BJ (cell line): ENCODE results near the gene GCK. TPM values are rescaled to one million over a fixed set of nuclear protein-coding genes. Genes with fewer than 3 reads are reported as not detected.

ENCODE experiments used
- CTCF ChIA-PET: fragments of 350-600 bp; formaldehyde crosslinking; extraction: SDS; loops from one replicate; lab custom pipeline; 2021; ENCODE audit warnings: antibody characterized with exemption, inconsistent platforms; lab: Yijun Ruan, JAX
- POLR2A ChIA-PET: fragments of 300-600 bp; sonication (Branson Sonifier 250); formaldehyde crosslinking; extraction: SDS; loops from one replicate; lab custom pipeline; 2021; ENCODE audit warnings: antibody characterized with exemption; lab: Charles Lee
- DNase-seq: peaks from one replicate; pipeline ENCODE4 v3.0.0-alpha.2; 2011; ENCODE audit warnings: low read depth
- H3K27me3 ChIP-seq: 2 replicates; pipeline ENCODE4 v1.6.0; 2011; ENCODE audit warnings: low read length; ENCODE audit not compliant: control insufficient read depth, insufficient read depth
- H3K36me3 ChIP-seq: 2 replicates; pipeline ENCODE4 v1.5.1; 2011; ENCODE audit warnings: low read length; ENCODE audit not compliant: control insufficient read depth, insufficient read depth
- H3K4me3 ChIP-seq: 2 replicates; pipeline ENCODE4 v1.5.1; 2011; ENCODE audit warnings: low read depth, mild to moderate bottlenecking, control low read depth, low read length
- polyA plus RNA-seq: library from polyadenylated mRNA; depleted of rRNA; stranded (reverse); fragments of >200 nt; gene quantifications from 2 replicates; pipeline ENCODE4 v1.2.3, GENCODE V29; 2011
- TF ChIP-seq, protein P1 (sequence below): IDR thresholded peaks from 2 replicates; pipeline ENCODE4 v1.5.1; 2011; ENCODE audit warnings: low read depth, mild to moderate bottlenecking, control low read depth, inconsistent platforms, low read length, moderate library complexity; ENCODE audit not compliant: insufficient read depth

GCK gene
- polyA plus RNA-seq, 1 experiment, result 0.40 TPM

DNA sequence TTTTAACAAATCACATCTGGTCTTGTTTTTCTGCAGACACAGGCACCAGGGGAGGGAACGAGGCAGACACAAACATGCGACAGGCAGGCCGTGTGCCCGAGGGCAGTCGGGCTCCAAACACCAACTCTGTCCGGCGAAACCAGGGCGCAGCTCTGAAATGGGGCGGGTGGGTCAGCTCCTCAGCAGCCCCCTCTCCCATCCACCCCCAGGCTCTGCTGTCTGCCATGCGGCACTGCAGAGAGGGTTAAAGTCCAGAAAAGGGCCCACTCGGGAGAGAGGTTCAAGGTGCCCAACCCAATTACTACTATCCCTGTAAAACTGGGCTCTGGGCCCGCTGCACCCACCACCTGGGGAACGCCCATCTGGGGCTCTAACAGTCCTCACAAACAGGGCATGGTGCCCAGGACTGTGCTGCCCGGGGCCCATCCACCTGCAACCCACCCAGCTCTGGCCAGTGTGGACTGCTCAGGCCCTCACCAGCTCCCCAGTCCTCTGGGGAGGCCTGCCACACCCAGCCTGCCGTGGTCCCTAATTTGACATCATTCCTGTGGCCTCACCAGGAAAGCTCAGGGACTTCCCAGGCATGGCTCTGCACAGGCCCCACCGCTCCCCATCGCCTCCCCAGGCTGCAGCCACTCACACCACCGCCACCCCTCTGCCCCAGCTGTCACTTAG lies 30.3 kb upstream of the GCK start:
- CTCF ChIA-PET, result interaction anchor here (0.7 kb wide), 1 partner anchor 258 kb away, joined by 3 read pairs; no protein-coding TSS in a partner anchor
- POLR2A ChIA-PET, result no interaction called here
- Histone ChIP-seq H3K36me3 (peaks cover 3% of the 10 kb centered on the region; the same call in 1 of the 2 replicates), H3K4me3 (no peak overlapping the region), H3K27me3 (peaks cover 4% of the 10 kb centered on the region; the same call in 1 of the 2 replicates)
- DNase-seq, result no peak
- TF ChIP-seq, protein P1, sequence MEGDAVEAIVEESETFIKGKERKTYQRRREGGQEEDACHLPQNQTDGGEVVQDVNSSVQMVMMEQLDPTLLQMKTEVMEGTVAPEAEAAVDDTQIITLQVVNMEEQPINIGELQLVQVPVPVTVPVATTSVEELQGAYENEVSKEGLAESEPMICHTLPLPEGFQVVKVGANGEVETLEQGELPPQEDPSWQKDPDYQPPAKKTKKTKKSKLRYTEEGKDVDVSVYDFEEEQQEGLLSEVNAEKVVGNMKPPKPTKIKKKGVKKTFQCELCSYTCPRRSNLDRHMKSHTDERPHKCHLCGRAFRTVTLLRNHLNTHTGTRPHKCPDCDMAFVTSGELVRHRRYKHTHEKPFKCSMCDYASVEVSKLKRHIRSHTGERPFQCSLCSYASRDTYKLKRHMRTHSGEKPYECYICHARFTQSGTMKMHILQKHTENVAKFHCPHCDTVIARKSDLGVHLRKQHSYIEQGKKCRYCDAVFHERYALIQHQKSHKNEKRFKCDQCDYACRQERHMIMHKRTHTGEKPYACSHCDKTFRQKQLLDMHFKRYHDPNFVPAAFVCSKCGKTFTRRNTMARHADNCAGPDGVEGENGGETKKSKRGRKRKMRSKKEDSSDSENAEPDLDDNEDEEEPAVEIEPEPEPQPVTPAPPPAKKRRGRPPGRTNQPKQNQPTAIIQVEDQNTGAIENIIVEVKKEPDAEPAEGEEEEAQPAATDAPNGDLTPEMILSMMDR, result no peak

DNA sequence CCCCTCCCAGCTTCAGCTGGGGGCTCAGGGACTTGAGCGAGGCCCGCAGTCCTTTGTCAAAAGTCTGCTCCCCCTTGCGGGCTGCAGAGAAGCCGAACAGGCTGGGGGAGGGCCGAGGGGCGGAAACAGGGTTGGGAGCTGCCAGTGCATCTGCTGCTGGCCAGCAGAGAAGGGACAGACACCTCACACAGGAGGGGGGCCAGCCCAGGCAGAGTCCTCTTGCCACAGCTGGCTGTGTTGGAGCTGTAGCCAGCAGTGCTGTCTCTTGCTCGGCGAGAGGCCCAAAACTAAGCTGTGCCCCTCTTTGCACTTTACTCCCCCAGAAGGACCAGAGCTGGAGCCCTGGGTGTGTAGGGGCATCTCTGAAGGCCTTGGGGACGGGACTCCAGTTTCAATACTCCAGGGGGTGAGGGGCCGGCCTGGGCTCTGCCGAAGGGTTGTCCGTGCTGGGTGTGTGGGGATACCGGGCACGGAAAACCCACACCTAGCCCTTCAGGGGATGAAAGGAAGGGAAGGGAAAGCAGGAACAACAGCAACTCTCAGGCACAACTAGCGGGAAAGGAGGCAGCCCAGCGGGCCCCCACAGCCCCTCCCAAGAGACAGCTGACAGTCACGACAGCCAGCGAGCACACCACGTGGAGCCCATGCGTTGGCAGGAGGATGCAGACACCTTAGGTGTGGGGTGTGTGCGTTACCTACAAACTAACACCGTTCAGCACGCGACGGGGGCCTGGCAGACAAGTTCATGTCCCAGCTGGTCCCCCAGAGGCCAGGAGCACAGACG lies 29.4 kb upstream of the GCK start:
- peaks cover 5% of the 10 kb centered on the region for H3K36me3 ChIP-seq
- ChIA-PET CTCF (interaction anchor here (0.7 to 1.2 kb wide), 4 partner anchors 9 to 259 kb away, joined by 3 to 4 read pairs (median 4); partner anchors contain the start of gene YKT6), POLR2A (no interaction called here)
- H3K27me3 ChIP-seq, result no peaks in the 10 kb centered on the region; the same call in 1 of the 2 replicates
- TF ChIP-seq, protein P1, result peak; percentile 19; the same call in 1 of the 2 replicates
- no peak for DNase-seq
- H3K4me3 ChIP-seq, result no peak overlapping the region

DNA sequence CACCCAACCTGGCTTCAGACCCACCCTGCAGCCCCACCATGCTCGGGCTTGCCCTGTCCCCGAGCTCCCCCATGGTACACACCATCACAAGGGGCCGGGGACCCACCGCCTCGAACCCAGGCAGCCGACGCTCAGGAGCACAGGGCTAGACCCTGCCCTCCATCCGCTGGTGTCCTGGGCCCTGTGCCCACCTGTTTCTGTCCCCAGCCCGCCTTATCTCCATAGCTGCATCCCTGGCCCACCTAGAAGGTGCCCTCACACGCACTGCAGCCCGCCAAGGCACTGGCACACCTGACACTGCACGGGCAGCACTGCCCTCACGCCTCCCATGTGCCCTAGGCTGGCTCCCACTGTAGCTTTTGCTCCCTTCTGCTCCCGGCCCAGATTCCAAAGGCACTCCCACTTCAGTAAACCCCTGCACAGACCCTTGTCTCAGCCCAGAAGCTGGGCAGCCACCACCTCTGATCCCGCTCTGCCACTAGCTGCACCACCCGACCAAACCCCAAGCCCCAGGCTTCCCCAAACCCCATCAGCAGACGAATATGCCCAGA lies 28.7 kb upstream of the GCK start:
- no peaks in the 10 kb centered on the region; the same call in 1 of the 2 replicates for H3K27me3 ChIP-seq
- H3K36me3 ChIP-seq, result peaks cover 10% of the 10 kb centered on the region
- ChIA-PET CTCF (interaction anchor here (0.8 to 1.2 kb wide), 3 partner anchors 8 to 23 kb away, joined by 3 to 4 read pairs (median 4); partner anchors contain the start of gene YKT6), POLR2A (no interaction called here)
- H3K4me3 ChIP-seq, result no peak overlapping the region
- TF ChIP-seq, protein P1, result no peak
- DNase-seq, result no peak

DNA sequence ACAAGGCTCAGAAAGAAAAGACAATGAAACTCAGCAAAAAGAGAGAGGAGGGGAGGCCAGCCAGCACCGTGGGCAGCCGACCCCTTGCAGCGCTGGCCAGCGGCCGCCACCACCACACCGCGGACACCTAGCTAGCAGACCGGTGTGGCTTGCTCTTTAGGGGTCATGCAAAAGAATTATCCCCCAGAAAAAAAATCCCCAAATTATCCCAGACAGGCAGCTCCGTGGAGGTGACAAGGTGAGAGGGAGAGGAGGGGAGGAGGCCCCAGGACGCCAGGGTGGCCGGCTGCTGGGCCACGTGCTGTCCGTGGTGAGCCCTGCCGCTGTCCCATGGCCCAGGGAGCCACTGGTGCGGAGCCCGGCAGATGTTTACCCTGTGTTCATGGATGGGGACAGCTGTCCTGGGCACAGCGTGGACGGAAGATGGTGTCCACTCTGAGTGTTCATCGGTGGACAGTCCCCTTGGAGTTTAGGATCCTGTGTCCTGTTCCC lies 28.0 kb upstream of the GCK start:
- POLR2A ChIA-PET, result no interaction called here

More for the DNA sequence above, 28.0 kb upstream of the GCK start:
- TF ChIP-seq, protein P1, result no peak
- Histone ChIP-seq H3K27me3 (no peaks in the 10 kb centered on the region), H3K4me3 (no peak overlapping the region), H3K36me3 (peaks cover 13% of the 10 kb centered on the region)
- CTCF ChIA-PET, result no interaction called here
- no peak for DNase-seq
